HG03108 (cell line): ENCODE measurements around the gene RNF213.

ENCODE experiments used
- ATAC-seq: cut with Tn5 transposase; IDR thresholded peaks from one replicate; pipeline ENCODE4 v1.9.1; 2021; ENCODE audit warnings: moderate library complexity; ENCODE audit not compliant: unreplicated experiment

Gene RNF213

DNA sequence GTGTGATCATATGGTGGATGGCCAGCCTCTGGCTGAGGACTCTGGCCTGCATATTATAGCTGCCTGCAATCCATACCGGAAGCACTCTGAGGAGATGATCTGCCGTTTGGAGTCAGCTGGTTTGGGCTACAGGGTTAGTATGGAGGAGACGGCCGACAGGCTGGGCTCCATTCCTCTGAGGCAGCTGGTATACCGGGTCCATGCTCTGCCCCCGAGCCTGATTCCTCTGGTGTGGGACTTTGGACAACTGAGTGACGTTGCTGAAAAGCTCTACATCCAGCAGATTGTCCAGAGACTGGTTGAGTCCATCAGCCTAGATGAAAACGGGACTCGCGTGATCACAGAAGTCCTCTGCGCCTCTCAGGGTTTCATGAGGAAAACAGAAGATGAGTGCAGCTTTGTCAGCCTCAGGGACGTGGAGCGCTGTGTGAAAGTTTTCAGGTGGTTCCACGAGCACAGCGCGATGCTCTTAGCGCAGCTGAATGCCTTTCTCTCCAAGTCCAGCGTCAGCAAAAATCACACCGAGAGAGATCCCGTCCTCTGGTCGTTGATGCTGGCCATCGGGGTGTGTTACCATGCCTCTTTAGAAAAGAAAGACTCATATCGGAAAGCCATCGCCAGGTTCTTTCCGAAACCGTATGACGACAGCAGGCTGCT, 85.3 kb downstream of the RNF213 start:
- no peak for ATAC-seq

DNA sequence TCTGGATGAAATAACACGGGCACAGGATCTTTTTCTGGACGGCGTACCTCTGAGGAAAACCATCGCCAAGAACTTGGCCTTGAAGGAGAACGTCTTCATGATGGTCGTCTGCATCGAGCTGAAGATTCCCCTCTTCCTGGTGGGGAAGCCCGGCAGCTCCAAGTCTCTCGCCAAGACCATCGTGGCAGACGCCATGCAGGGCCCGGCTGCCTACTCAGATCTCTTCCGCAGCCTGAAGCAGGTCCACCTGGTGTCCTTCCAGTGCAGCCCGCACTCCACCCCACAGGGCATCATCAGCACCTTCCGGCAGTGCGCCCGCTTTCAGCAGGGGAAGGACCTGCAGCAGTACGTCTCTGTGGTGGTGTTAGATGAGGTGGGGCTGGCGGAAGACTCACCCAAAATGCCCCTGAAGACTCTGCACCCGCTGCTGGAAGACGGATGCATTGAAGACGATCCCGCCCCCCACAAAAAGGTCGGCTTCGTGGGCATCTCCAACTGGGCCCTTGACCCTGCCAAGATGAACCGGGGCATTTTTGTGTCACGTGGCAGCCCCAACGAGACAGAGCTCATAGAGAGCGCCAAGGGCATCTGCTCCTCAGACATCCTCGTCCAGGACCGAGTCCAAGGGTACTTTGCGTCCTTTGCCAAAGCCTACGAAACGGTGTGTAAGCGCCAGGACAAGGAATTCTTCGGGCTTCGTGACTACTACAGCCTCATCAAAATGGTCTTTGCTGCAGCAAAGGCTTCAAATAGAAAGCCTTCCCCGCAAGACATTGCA, 86.0 kb downstream of the RNF213 start:
- ATAC-seq: no peak

DNA sequence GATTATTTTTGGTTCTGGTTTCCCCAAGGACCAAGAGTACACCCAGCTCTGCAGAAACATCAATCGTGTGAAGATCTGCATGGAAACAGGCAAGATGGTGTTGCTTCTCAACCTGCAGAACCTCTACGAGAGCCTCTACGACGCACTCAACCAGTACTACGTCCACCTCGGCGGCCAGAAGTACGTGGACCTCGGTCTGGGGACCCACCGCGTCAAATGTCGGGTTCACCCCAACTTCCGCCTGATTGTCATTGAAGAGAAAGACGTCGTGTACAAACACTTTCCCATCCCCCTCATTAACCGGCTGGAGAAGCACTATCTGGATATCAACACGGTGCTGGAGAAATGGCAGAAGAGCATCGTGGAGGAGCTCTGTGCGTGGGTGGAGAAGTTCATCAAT, 86.9 kb downstream of the RNF213 start:
- no peak for ATAC-seq

DNA sequence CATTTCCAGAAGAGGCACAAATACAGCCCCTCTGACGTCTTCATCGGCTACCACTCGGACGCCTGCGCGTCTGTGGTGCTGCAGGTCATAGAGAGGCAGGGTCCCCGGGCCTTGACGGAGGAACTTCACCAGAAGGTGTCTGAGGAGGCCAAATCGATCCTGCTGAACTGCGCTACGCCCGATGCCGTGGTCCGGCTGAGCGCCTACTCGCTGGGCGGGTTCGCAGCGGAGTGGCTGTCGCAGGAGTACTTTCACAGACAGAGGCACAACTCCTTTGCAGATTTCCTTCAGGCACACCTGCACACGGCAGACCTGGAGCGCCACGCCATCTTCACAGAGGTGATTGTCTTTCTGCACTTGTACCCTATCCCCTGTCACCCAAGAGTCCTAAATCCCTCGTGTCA, 87.3 kb downstream of the RNF213 start:
- ATAC-seq: no peak

DNA sequence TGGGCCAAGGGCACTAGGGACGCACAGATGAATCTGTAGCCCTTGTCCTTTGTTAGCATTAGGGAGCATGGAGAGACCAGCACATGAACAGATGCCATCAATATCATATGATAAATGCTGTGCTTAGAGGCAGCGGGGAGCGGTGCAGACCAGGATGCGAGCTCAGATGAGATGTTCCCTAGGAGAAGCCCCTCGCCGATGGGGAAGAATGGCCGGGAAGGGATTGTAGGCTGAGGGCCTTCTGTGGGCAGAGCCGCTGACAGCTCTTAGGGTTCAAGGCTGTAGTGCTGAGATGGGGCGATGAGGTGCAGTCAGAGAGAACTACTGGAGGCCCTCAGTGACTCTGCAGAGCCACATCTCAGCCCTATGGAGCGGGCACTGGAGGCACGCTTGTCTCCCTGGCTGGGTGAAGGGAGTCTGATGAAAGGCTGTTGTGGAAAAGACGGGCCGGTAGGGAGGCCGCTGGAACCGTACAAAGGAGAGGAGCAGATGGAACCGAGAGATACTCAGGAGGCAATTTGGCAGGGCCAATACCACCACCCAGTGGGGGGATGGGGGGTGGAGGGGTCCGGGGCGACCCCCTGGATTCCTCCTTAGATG, 88.0 kb downstream of the RNF213 start:
- ATAC-seq: no peak

DNA sequence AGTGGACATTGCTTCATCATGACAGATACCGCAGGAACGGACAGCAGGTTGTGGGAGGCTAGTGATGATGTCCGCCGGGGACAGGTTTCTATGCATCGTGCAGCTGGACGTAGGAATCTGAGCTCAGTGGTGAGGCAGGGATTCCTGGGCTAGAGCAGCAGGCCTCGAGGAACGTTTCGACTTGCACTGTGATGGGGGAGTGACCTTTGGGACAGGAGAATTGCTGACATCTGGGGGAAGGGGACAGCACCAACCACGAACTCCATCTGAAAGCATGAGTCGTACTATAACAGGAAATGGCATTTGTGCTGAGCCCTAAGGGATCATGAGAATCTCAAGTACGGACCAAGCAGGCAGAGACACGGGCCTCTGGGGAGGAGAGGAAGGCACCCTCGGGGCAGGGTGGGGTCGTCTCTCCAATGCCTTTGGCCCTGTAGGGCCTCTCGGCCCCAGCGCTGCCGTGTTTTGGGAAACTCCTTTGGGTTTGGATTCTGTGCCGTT, 88.5 kb downstream of the RNF213 start:
- no peak for ATAC-seq

DNA sequence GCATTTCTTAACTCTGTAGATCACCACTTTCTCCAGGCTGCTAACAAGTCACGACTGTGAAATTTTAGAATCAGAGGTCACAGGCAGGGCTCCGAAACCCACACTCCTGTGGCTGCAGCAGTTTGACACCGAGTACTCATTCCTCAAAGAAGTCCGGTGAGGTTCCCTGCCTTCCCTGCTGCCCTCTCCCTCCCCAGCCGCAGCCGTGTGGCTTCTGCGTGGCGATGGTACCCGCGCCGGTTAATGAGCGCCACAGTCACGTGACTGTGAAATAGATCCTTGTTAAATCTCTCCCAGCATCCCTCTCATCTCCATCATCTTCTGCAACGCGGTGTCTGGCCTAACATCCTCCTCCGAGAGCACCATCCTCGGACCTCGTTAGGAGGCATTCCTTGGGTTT, 89.1 kb downstream of the RNF213 start:
- no peak for ATAC-seq

DNA sequence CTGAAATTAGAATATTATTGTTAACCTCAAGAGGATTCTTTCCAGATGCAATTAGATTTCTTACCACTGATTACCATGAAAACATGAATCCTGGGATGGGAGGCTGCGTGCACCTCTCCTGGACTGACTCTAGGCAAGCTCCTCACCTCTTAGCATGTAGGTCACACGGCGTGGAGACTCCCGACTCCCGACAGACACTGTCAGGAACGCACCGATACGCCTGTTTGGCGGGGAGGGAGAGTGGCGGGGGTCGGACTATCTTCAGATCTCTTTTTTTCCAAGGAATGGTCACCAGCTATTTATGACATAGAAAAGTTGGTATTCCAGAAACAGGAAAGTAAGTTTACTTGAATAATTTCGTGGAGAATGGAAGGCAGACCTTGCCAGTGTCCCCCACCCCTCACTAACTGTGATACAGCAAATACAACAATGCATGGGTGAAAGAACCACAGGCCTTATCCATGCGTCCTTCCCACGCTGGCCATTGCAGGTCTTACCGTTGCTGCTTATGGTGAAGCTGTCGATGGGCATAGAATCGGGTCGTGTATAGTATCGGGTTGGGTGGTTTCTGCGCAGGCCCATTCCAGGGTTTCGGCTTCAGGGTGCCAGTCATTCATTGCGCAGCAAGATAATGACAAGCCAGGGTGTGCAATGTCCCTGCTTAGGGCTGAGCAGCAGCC, 91.7 kb downstream of the RNF213 start:
- ATAC-seq: no peak

DNA sequence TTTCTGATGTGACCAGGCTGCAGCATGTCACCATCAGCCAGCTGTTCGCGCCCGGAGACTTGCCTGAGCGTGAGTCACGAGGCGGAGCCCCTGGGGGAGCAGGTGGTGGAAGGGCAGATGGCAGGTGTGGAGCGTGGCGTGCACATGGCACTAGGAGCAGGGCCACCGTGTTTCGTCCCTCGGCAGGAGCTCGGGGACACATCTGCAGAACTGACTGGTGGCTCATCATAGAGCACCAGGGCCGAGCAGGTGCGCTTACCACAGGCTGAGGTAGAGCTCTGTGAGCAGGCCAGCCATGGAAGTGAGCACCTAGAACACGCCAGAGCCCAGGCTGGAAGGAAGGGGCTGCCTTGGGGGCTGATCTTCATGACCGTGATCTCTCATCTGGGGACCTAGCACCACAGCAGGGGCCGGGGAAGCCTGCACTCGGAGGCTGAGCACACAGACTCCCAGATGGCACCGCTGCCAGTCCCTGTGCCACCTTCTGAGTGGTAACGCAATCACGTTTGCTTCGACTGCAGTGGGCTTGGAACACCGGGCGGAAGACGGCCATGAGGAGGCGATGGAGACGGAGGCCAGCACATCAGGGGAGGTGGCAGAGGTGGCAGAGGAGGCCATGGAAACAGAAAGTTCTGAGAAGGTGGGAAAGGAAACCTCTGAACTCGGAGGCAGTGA, 92.5 kb downstream of the RNF213 start:
- ATAC-seq: no peak

DNA sequence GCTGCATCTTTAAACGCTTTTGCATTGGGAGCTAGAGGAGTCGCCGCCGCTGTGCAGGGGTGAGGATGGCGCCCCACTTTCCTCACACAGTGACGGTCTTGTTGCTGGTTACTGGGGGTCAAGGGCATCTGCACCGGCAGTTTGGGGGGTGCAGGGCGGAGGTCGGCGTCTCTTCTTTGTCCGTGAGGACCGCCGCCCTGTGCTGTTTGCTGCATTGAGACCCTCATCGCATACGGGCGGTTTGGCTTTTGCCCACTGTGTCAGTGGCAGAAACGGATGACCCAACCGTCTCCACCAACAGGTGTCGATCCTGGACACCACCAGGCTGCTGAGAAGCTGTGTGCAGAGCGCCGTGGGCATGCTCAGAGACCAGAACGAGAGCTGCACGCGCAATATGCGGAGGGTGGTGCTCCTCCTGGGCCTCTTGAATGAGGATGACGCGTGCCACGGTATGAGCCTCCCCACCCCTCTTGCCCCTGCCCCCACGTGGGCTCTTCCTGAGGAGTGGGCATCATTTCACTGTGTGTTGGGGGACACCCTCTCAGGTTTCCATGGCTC, 93.1 kb downstream of the RNF213 start:
- no peak for ATAC-seq

DNA sequence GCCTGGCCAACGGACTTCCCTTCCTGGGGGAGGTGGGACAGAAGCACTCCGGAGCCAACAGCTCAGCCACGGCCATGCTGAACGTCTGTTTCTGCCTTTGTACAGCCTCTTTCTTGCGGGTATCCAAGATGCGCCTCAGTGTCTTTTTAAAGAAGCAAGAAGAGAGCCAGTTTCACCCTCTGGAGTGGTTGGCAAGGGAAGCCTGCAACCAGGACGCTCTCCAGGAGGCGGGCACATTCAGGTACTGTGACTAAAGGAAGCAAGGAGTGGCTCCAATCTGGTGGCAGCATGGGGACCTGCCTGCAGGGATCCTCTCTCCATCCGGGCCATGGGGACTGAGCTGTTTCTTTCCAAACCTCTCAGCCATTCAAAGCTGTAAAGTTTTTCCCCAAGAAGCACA, 93.7 kb downstream of the RNF213 start:
- ATAC-seq: no peak

DNA sequence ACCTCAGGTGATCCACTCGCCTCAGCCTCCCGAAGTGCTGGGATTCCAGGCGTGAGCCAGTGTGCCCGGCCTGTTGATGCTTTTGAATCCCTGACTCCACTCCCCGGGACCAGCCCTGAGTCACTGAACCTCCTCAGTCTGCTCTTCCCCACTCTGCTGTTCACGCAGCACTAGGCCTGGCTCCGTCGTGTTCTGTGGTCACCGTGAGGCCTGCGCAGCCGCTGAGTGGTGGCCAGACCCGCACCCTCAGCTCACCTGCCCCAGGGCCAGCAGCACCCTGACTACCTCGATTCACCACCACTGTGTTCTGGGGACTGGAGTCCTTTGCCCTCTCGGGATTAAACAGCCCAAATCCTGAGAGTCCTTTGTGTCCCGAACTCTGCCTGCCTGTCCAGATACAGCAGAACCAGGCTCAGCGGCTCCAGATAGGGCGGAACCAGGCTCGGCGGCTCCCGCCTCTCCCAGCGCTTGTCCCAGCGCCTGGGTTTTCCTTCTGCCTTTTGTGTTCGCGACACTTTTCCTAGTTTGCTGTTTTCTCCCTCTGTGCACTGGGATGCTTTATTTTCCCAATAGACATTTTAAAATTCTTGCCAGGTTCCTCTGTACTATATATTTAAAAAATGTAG, 95.7 kb downstream of the RNF213 start:
- no peak for ATAC-seq

DNA sequence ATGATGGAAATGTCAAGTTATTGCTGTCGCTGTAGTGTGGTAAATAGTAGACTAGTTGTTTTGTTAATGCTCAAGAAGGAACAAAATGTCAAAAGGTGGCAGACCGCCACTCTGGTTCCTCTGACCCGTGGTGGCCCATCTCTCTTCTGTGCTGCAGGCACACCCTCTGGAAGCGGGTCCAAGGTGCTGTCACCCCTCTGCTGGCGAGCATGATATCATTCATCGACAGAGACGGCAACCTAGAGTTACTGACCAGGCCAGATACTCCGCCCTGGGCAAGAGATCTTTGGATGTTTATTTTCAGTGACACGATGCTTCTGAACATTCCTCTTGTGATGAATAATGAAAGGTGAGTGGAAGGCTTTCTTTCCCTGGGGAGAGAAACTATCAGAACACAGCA, 97.5 kb downstream of the RNF213 start:
- ATAC-seq: no peak

DNA sequence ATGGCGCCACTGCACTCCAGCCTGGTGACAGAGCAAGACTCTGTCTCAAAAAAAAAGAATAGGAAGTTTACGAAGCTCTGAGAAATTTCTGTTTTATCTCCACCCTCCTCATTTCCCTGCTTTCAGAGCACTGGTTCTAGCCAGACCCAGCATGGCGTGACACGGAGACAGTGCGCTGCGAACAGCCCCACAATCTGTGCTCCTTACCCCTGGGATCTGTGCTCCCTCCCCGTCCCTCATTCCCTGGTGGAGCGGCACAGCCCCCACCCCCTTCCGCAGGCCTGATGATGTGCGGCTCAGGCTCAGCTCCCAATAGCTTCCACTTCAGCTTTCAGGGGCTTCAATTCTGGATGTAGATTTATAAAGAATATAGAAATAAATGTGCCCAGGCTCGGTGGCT, 98.2 kb downstream of the RNF213 start:
- ATAC-seq: no peak

DNA sequence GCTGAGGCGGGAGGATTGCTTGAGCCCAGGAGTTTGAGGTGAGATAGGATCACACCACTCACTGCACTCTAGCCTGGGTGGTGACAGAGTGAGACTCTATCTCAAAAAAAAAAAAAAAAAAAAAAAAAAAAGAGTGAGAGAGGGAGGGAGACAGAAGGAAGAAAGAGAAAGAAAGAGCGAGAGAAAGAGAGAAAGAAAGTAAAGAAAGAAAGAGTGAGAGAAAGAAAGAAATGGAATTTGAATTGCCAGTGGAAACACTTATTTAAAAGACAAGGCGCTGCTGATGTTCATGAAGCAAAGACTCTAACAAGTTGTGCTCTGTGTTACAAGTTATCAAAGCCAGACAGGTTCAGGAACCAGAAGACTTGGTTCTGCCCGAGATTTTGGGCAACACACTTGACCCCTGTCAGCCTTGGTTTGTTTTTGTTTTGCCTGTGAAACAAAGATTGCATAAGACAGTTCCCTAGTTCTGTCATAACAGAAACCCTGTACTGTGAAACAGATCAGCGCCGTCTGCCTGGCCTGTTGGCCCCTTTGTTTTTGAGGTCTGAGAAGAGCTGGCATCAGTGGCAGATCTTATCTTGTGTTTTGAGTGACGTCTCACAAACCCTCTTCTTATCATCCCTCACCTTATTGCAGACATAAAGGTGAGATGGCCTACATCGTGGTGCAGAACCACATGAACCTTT, 98.9 kb downstream of the RNF213 start:
- ATAC-seq: no peak

DNA sequence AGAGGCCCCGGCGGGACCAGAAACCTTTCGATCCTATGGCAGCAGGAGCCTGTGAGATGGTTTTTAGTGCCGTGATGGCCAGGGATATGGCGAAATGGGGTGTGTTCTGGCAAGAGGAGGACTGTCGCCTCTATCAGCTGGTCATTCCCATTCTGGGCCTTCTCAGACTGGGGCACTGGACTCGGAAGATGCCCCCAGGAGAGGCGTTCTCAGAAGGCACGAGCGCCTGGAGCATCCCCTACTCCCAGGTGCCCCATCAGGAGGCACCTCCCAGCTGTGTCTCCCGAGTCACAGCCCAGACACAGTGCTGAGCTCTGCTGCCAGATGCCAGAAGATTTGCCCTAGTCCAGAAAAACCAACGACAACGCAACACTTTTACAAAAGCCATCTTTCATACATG, 99.7 kb downstream of the RNF213 start:
- ATAC-seq: no peak

DNA sequence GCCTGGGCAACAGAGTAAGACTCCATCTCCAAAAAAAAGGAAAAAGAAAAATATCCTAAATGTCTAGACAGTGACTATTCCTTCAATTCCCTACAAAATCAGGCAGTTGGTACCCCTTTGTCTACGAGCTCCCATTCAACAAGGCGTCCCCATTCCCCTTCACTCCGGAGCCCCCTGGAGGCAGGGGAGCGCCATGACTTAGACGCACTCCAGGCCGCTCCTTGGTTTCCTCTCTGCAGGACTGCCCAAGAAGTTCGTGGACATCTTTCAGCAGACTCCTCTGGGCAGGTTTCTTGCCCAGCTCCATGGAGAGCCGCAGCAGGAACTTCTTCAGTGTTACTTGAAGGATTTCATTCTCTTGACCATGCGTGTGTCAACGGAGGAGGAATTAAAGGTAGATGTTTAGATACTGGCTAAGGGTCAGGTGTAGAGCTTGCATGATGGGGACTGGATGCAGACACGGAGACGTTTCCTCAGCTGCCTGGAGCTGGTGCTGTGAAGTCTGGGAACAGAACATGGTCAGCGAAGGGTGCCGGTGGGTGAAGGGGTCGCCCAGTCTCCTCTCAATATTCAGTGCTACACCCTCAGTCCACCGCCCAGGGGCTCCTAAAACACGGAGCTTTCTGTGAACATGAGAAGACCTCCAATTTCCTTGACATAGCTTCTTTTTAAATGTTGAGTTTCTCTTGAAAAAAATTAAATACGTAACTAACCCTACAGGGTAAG, 101.0 kb downstream of the RNF213 start:
- no peak for ATAC-seq

DNA sequence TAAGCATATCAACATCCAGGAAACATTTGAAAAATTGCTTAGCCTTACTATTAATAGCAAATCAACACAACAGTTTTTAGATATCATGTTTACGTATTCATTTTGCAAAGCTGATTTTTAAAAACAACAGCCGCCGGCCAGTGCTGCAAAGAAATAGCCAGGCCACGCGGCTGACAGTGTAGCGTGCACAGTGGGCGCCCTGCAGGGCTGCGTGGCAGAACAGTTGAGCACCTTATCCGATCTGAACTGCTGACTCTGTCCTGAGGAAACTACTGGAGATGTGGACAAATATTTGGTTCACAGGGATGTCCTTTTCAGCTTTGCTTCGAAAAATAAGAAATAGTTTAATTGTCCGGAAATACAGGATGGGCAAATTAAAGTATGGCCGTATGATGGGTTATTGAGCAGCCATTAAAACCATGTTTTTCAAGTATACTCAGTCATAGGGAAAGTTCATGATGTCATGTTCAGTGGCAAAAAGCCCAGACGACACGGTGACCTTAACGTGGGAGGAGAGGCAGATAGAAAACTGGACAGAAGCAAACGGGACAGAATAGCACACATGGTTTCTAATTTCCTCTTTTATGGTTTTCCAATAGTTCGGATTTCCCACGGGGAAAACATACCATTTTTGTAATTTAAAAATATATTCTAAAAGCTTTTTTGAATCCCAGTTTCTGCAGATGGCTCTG, 101.9 kb downstream of the RNF213 start:
- no peak for ATAC-seq
